Mesodermal cell (in vitro differentiated cells): ENCODE measurements around the gene VWA8.

Experiments
- H3K27ac ChIP-seq: 2 replicates; pipeline ENCODE4 v1.7.0; 2013; ENCODE audit warnings: mild to moderate bottlenecking, low read depth, low read length, moderate library complexity; ENCODE audit not compliant: severe bottlenecking
- H3K36me3 ChIP-seq: 2 replicates; pipeline ENCODE4 v1.7.1; 2013; ENCODE audit warnings: mild to moderate bottlenecking, low read length, moderate library complexity; ENCODE audit not compliant: control insufficient read depth, insufficient read depth
- H3K4me1 ChIP-seq: one replicate; pipeline ENCODE4 v1.7.1; 2013; ENCODE audit warnings: mild to moderate bottlenecking, low read length; ENCODE audit not compliant: insufficient read depth, control insufficient read depth, poor library complexity, severe bottlenecking
- H3K4me3 ChIP-seq: 2 replicates; pipeline ENCODE4 v1.7.0; 2013; ENCODE audit warnings: low read length, control low read depth, mild to moderate bottlenecking; ENCODE audit not compliant: insufficient read depth, poor library complexity, severe bottlenecking; ENCODE audit errors: extremely low read depth
- H3K9me3 ChIP-seq: 2 replicates; pipeline ENCODE4 v1.7.1; 2013; ENCODE audit warnings: mild to moderate bottlenecking, low read length, moderate library complexity; ENCODE audit not compliant: control insufficient read depth
- WGBS, 2 experiments: methylation state at CpG; one replicate each; pipeline ENCODE4 v1.1.5; 2013; ENCODE audit warnings: missing lambda C conversion rate in 2 of 2; ENCODE audit not compliant: insufficient coverage in 2 of 2; 5-methylcytosine and 5-hydroxymethylcytosine counted together

Gene VWA8

DNA sequence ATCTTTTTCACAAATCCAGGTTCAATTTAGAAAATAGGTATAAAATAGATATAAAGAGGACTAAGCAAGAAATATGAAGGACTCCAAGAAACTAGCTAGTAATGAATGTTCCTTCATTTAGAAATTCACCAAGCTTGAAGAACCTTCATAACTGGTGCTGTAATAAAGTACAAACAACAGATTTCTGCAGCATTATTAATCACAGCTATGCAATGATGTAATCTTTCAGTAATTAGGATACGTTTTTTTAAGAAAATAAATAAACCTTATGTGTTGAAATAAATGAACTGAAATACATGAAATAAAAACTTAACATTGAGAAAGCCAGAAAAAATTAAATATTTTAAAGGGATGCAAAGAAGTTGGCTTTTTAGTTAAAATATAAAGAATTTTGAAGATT lies 267.5 kb downstream of the VWA8 start:
- no peak overlapping the region for H3K27ac ChIP-seq
- H3K4me3 ChIP-seq, result no peak overlapping the region
- H3K9me3 ChIP-seq, result no peaks in the 10 kb centered on the region
- H3K36me3 ChIP-seq, result no peaks in the 10 kb centered on the region
- WGBS, 2 experiments, result no CpG with 5 or more reads among the region's 1 CpG
- H3K4me1 ChIP-seq, result peaks cover 20% of the 10 kb centered on the region

DNA sequence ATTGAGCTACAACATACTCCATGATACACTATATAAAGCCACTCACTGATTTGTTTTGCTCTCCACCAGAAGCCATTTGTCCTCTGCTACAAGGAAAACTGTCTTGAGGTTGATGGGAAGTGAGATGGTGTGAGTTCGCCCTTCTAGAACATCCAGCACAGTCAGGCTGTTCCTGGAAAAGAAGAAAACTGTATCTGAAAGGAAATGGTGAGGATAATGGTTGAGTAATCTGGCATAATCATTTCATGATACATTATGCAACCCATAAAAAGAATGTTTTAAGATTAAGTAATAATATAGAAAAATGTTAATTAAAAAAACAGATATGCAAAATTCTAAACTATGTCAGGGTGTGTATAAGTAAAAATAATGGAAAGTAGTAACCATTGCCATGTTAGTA lies 269.6 kb downstream of the VWA8 start:
- no peaks in the 10 kb centered on the region for H3K36me3 ChIP-seq
- H3K27ac ChIP-seq, result no peak overlapping the region
- no CpG with 5 or more reads among the region's 1 CpG for WGBS, 2 experiments
- H3K9me3 ChIP-seq, result no peaks in the 10 kb centered on the region
- peaks cover 13% of the 10 kb centered on the region for H3K4me1 ChIP-seq
- H3K4me3 ChIP-seq, result no peak overlapping the region

DNA sequence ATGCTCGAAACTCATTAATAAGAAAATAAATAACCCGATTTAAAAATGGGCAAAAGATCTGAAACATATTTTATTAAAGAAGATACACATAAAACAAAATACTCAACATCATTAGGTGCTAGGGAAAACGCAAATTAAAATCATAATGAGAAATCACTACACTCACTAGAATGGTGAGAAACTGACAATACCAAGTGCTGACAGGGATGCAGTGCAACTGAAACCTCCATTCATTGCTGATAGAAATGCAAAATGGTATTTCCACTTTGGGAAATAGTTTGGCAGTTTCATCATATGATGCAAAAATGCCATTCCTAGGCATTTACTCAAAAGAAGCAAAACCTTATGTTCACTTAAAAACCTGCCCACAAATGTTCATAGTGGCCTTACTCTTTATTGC lies 278.1 kb downstream of the VWA8 start:
- Histone ChIP-seq H3K27ac (no peak overlapping the region), H3K4me1 (no peaks in the 10 kb centered on the region), H3K4me3 (no peak overlapping the region), H3K9me3 (no peaks in the 10 kb centered on the region), H3K36me3 (peaks cover 11% of the 10 kb centered on the region)
- WGBS, 2 experiments, result 83% methylated on average over 1 of the region's 3 CpGs; no CpG with 5 or more reads in 1 of the 2 experiments

DNA sequence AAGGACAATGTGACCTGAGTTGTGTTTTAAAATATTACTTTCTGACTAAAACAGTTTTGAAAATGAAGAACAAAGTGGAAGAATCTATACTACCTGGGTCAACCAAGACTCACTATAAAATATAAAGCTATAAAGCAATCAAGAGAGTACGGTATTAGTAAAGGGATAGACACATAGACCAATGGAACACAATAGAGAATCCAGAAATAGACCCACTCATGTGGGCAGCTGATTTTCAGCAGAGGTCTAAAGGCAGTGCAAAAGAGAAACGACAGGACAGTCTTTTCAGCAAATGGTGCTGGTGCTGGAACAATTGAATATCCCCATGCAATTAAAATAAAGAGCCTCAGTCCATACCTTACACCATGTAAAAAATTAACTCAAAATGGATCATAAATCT lies 278.9 kb downstream of the VWA8 start:
- no peaks in the 10 kb centered on the region for H3K9me3 ChIP-seq
- peaks cover 11% of the 10 kb centered on the region for H3K36me3 ChIP-seq
- no peaks in the 10 kb centered on the region for H3K4me1 ChIP-seq
- no CpG with 5 or more reads among the region's 2 CpGs for WGBS, 2 experiments
- H3K4me3 ChIP-seq, result no peak overlapping the region
- H3K27ac ChIP-seq, result no peak overlapping the region

DNA sequence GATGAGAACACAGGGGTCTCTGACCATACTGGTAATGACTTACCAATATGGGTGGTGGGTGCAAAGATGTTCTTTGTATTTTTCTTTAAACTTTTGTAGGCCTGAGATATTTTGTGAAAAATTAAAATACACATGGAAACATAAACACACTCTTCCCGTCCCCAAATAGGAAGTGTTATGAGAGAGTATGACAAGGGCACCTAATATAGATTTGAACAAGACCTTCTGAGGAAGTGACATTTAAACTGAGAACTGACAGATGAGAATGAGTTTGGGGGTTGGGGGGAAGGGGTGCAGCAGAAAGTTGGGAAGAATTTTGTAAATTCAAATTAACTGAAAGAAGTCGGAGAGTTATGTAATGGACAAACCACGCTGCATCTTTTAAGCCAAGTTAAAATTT lies 279.3 kb downstream of the VWA8 start:
- Histone ChIP-seq H3K9me3 (no peaks in the 10 kb centered on the region), H3K27ac (no peak overlapping the region), H3K4me3 (no peak overlapping the region), H3K4me1 (no peaks in the 10 kb centered on the region), H3K36me3 (peaks cover 11% of the 10 kb centered on the region)
- WGBS, 2 experiments, result no CpG with 5 or more reads among the region's 3 CpGs

DNA sequence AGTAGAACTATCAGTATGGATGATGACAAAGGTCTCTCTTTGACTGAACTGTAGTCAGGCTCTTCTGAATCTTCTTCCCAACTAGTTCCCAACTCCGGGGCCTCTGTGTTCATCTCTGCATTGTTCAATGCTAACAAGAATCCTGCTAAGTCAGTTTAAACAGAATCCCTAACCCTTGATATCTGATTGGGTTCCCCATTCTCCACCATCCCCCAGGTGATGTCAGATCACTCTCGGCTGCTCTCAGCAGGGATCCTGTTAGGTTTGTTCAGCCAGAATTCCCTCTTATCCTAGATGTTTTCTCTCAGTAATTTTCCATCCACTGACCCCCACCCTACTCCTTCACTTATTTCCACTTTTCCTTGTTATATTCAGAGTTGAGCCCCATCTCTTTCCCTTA lies 280.0 kb downstream of the VWA8 start:
- H3K4me1 ChIP-seq, result no peaks in the 10 kb centered on the region
- WGBS, 2 experiments, result 65 to 77% methylated on average over 2 of the region's 2 CpGs
- no peak overlapping the region for H3K4me3 ChIP-seq

DNA sequence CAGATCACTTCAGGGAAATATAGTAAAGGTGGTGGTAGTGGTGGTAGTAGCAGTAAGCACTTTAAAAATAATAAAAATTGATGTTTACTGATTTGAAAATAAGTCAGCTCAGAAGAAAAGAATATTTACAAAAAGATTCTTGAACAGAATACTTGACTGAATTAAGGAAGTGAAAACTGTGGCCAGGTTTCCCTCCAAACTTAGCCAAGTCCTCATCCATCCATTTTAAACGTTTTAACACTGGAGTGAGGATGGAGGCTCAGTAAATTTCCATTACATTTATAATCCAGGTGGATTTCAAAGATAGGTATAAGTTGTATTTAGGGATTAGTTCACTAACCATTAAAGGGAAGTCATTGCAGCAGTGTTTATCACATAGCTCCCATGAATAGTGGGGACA lies 282.1 kb downstream of the VWA8 start:
- H3K36me3 ChIP-seq, result peaks cover 7% of the 10 kb centered on the region
- H3K4me1 ChIP-seq, result no peaks in the 10 kb centered on the region
- no peaks in the 10 kb centered on the region for H3K9me3 ChIP-seq
- no CpG with 5 or more reads among the region's 1 CpG for WGBS, 2 experiments
- H3K27ac ChIP-seq, result no peak overlapping the region
- no peak overlapping the region for H3K4me3 ChIP-seq

More for the DNA sequence above, 280.0 kb downstream of the VWA8 start:
- no peak overlapping the region for H3K27ac ChIP-seq
- H3K36me3 ChIP-seq, result peaks cover 11% of the 10 kb centered on the region
- H3K9me3 ChIP-seq, result no peaks in the 10 kb centered on the region

DNA sequence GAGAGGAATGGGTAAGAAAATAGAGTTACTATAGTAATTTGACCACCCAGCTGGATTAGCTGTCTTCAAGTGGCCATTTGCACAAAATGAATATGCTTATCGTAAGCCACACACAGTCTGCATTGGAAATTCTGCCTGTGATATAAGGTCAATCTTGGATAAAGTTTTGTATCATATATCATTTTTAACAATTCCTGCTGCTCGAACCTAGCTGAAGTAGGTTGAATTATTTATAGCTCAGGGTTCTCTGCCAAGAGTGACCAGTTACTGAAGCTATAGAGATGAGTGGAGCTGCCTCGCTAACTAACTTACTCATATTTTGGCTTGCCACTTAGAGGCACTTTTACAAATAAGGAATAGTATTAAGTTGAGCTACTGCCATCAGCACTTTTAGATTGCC lies 282.7 kb downstream of the VWA8 start:
- Histone ChIP-seq H3K27ac (no peak overlapping the region), H3K9me3 (no peaks in the 10 kb centered on the region), H3K4me3 (no peak overlapping the region), H3K36me3 (peaks cover under 1% of the 10 kb centered on the region), H3K4me1 (no peaks in the 10 kb centered on the region)
- 100% methylated on average over 1 of the region's 3 CpGs; no CpG with 5 or more reads in 1 of the 2 experiments for WGBS, 2 experiments

DNA sequence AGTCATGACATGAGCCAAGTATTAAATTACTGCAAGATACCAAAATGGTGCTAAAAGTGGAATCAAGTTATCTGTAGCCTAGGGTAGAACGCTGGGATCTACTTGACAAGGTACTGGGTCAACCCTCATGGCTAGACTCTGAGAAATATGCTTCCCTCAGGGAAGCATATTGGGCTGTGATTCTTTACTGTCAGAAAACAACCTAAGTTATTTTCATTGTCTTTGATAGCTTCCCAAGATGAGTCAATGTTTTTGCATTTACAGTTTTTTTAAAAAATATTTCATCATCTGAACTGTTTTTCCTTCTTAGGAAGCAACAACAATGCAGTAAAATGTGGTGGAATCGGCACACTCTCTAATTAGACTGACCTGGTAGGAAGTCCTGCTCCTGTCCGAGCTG lies 285.6 kb downstream of the VWA8 start:
- 83 to 100% methylated on average over 1 to 2 of the region's 3 CpGs for WGBS, 2 experiments
- Histone ChIP-seq H3K4me3 (no peak overlapping the region), H3K36me3 (no peaks in the 10 kb centered on the region), H3K4me1 (no peaks in the 10 kb centered on the region), H3K27ac (no peak overlapping the region), H3K9me3 (no peaks in the 10 kb centered on the region)

DNA sequence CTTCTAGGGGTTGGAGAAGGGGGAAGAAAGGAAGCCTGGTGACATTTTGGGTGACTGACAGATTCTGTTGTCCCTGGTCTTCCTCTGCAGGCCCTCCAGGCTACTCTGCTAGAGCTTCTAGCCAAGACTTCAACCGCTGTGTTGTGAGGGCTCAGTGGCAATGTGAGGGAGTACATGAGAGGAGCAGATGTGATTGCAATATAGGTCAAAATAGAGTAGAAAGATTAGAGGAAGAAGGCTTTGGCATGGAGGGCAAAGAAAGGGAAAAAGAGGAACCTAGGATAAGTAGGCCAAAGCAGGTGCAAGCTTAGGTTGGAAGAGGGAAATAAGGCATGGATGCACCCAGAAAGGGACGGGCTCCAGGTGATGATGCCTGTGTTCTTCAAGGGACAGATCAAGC lies 286.7 kb downstream of the VWA8 start:
- no peaks in the 10 kb centered on the region for H3K4me1 ChIP-seq
- no peaks in the 10 kb centered on the region for H3K9me3 ChIP-seq
- H3K27ac ChIP-seq, result no peak overlapping the region
- H3K36me3 ChIP-seq, result no peaks in the 10 kb centered on the region
- H3K4me3 ChIP-seq, result no peak overlapping the region
- WGBS, 2 experiments, result 44 to 50% methylated on average over 2 of the region's 2 CpGs

DNA sequence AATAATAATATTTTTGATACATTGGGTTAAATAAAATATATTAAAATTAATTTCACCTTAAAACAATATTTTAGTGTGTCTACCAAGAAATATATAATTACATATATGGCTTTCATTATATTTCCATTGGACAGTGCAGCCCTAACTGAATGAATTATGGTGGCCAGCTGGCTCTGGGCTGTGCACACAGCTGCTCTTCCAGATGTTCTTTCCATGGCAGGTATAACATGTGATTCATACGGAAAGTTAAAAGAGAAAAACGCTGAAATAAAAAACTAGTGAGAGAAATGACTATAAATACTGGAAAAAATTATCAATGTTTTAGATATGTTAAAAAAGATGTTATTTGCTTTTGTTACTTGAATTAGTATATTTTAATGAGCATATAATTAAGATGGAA lies 287.3 kb downstream of the VWA8 start:
- Histone ChIP-seq H3K9me3 (no peaks in the 10 kb centered on the region), H3K36me3 (no peaks in the 10 kb centered on the region), H3K4me3 (no peak overlapping the region), H3K4me1 (no peaks in the 10 kb centered on the region), H3K27ac (no peak overlapping the region)
- WGBS, 2 experiments, result no CpG with 5 or more reads among the region's 2 CpGs
